ENCODE results near the gene ERBB2. TPM values are rescaled to one million over a fixed set of nuclear protein-coding genes. Genes with fewer than 3 reads are reported as not detected.
"Not testable (repeated sequence)": the region's sequence is repeated elsewhere in the genome, so short reads cannot be mapped to it uniquely, and the experiment has no call there.

The ERBB2 gene
- total RNA-seq, 2 donors from 2014 or later, result 73.5 to 85.5 TPM

DNA sequence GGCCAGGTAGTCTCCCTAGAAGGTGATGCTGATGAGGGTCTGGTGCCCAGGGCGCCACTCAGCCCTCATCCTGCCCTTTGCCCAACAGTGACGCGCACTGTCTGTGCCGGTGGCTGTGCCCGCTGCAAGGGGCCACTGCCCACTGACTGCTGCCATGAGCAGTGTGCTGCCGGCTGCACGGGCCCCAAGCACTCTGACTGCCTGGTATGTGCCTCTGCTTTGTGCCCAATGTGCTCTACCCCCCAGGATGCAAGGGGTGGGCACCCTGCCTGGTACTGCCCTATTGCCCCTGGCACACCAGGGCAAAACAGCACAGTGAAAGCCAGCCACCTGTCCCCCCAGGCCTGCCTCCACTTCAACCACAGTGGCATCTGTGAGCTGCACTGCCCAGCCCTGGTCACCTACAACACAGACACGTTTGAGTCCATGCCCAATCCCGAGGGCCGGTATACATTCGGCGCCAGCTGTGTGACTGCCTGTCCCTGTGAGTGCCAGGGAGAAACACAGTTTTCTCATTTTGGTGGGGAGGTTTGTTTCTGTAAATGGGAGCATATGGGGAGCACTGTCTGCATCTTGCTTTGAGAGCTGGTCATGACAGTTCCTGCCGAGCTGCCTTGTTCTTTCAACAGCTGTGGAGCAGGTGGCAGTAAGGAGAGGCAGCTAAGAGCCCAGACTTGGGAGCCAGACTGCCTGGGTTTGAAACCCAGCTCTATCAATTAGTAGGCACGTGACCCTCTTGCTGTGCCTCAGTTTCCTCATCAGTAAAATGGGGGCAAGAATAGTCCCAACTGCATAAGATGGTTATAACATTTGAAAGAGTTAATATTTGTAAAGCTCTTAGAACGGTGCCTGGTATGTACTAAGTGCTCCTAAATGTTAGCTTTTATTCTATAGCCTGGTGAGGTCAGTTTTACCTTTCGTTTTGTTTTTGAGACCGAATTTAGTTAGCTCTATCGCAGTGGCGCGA lies 10.4 kb downstream of the ERBB2 start:
- Histone ChIP-seq H3K27ac (no peak overlapping the region), H3K27me3 (no peaks in the 10 kb centered on the region), H3K4me3 (no peak overlapping the region), H3K4me1 (peaks cover 0 to 19% of the 10 kb centered on the region in 2 donors), H3K9me3 (no peaks in the 10 kb centered on the region), H3K36me3 (peaks cover 64% of the 10 kb centered on the region)
- TF ChIP-seq, protein P1, sequence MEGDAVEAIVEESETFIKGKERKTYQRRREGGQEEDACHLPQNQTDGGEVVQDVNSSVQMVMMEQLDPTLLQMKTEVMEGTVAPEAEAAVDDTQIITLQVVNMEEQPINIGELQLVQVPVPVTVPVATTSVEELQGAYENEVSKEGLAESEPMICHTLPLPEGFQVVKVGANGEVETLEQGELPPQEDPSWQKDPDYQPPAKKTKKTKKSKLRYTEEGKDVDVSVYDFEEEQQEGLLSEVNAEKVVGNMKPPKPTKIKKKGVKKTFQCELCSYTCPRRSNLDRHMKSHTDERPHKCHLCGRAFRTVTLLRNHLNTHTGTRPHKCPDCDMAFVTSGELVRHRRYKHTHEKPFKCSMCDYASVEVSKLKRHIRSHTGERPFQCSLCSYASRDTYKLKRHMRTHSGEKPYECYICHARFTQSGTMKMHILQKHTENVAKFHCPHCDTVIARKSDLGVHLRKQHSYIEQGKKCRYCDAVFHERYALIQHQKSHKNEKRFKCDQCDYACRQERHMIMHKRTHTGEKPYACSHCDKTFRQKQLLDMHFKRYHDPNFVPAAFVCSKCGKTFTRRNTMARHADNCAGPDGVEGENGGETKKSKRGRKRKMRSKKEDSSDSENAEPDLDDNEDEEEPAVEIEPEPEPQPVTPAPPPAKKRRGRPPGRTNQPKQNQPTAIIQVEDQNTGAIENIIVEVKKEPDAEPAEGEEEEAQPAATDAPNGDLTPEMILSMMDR (IDR thresholded peaks at IDR 0.05), result no peak
- no peak for DNase-seq (ENCODE audit: low spot score)

DNA sequence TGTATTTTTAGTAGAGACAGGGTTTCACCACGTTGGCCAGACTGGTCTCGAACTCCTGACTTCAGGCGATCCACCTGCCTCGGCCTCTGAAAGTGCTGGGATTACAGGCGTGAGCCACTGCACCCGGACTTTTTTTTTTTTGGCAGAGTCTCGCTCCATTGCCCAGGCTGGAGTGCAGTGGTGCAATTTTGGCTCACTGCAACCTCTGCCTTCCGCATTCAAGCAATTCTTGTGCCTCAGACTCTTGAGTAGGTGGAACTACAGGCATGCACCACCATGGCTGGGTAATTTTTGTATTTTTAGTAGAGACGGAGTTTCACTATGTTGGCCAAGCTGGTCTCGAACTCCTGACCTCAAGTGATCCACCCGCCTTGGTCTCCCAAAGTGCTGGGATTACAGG lies 11.2 kb downstream of the ERBB2 start:
- H3K4me3 ChIP-seq; H3K27ac ChIP-seq; DNase-seq (ENCODE audit: low spot score); H3K27me3 ChIP-seq; H3K9me3 ChIP-seq: not testable (repeated sequence)
- Histone ChIP-seq H3K36me3 (peaks cover 72% of the 10 kb centered on the region), H3K4me1 (peaks cover 0 to 18% of the 10 kb centered on the region in 2 donors)

DNA sequence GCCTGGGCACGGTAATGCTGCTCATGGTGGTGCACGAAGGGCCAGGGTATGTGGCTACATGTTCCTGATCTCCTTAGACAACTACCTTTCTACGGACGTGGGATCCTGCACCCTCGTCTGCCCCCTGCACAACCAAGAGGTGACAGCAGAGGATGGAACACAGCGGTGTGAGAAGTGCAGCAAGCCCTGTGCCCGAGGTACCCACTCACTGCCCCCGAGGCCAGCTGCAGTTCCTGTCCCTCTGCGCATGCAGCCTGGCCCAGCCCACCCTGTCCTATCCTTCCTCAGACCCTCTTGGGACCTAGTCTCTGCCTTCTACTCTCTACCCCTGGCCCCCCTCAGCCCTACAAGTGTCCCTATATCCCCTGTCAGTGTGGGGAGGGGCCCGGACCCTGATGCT lies 12.0 kb downstream of the ERBB2 start:
- Histone ChIP-seq H3K4me1 (peaks cover 0 to 19% of the 10 kb centered on the region in 2 donors), H3K27me3 (no peaks in the 10 kb centered on the region), H3K9me3 (no peaks in the 10 kb centered on the region), H3K27ac (no peak overlapping the region), H3K4me3 (no peak overlapping the region), H3K36me3 (peaks cover 74% of the 10 kb centered on the region)
- TF ChIP-seq, protein P1 (IDR thresholded peaks at IDR 0.05), result no peak
- DNase-seq (ENCODE audit: low spot score), result no peak

GRCh38 chr17:39714234-39714633 lies 14.4 kb downstream of the ERBB2 start:
- DNase-seq (ENCODE audit: low spot score), result no peak
- no peaks in the 10 kb centered on the region for H3K27me3 ChIP-seq
- H3K4me3 ChIP-seq, result no peak overlapping the region
- peaks cover 0 to 19% of the 10 kb centered on the region in 2 donors for H3K4me1 ChIP-seq
- no peaks in the 10 kb centered on the region for H3K9me3 ChIP-seq
- TF ChIP-seq, protein P1 (IDR thresholded peaks at IDR 0.05), result no peak
- H3K36me3 ChIP-seq, result peaks cover 75% of the 10 kb centered on the region
- H3K27ac ChIP-seq, result no peak overlapping the region

DNA sequence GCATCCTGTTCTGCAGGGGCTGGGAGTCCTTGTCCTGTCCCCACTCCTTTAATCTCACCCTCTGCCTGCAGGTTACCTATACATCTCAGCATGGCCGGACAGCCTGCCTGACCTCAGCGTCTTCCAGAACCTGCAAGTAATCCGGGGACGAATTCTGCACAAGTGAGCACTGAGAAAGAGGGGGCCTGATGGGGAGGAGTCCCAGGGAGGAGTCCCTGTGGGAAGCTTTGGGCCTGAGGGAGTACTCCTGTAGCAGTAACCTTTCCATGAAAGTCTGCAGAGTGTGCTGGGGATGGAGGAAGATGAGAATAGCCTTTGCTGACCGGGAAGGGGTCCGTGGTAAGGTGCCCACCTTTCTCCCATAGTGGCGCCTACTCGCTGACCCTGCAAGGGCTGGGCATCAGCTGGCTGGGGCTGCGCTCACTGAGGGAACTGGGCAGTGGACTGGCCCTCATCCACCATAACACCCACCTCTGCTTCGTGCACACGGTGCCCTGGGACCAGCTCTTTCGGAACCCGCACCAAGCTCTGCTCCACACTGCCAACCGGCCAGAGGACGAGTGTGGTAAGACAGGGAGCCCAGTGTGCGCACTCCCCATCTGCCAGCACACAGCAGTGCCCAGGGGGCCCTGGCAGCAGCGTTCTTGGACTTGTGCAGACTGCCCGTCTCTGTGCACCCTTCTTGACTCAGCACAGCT lies 15.7 kb downstream of the ERBB2 start:
- TF ChIP-seq, protein P1 (IDR thresholded peaks at IDR 0.05), result no peak
- DNase-seq (ENCODE audit: low spot score), result no peak
- Histone ChIP-seq H3K9me3 (no peaks in the 10 kb centered on the region), H3K27ac (peak overlapping the region; percentile 59 to 65), H3K27me3 (no peaks in the 10 kb centered on the region), H3K4me3 (no peak overlapping the region), H3K36me3 (peaks cover 70% of the 10 kb centered on the region), H3K4me1 (peaks cover 0 to 19% of the 10 kb centered on the region in 2 donors)

Data from right atrium auricular region (tissue), 2 donors.